ENCODE data around the gene PCSK4.
"Not testable (repeated sequence)": the region's sequence is repeated elsewhere in the genome, so short reads cannot be mapped to it uniquely, and the experiment has no call there.

Gene PCSK4

GRCh38 chr19:1487576-1488281 is 2.4 kb downstream of the PCSK4 start:
- no peak for DNase-seq (ENCODE audit: low spot score)

- no peak for DNase-seq (ENCODE audit: low spot score)
Measured at GRCh38 chr19:1486720-1487575, 3.2 kb downstream of the PCSK4 start.

GRCh38 chr19:1483979-1484428 is 6.1 kb downstream of the PCSK4 start:
- DNase-seq (ENCODE audit: low spot score), result no peak

GRCh38 chr19:1483131-1483978 is 6.8 kb downstream of the PCSK4 start:
- DNase-seq (ENCODE audit: low spot score), result no peak

GRCh38 chr19:1482361-1483130 is 7.6 kb downstream of the PCSK4 start:
- DNase-seq (ENCODE audit: low spot score), result no peak

GRCh38 chr19:1481893-1482360 is 8.2 kb downstream of the PCSK4 start:
- DNase-seq (ENCODE audit: low spot score), result no peak

- DNase-seq (ENCODE audit: low spot score), result no peak
Measured at GRCh38 chr19:1481224-1481892, 8.8 kb downstream of the PCSK4 start.

GRCh38 chr19:1478934-1479707 is 11.0 kb downstream of the PCSK4 start, which contains the start of gene C19orf25:
TSS of gene C19orf25 (minus strand) at chr19:1479215. CDS start at chr19:1478903, 312 bp downstream.
- DNase-seq (ENCODE audit: low spot score), result peak; percentile 95

- DNase-seq (ENCODE audit: low spot score), result not testable (repeated sequence)
Measured at GRCh38 chr19:1477056-1477455, 13.1 kb downstream of the PCSK4 start.

GRCh38 chr19:1475751-1476437 is 14.3 kb downstream of the PCSK4 start:
- no peak for DNase-seq (ENCODE audit: low spot score)

GRCh38 chr19:1474765-1475351 is 15.3 kb downstream of the PCSK4 start:
- DNase-seq (ENCODE audit: low spot score), result no peak

- no peak for DNase-seq (ENCODE audit: low spot score)
Measured at GRCh38 chr19:1474011-1474764, 16.0 kb downstream of the PCSK4 start.

GRCh38 chr19:1473085-1473851 is 16.9 kb downstream of the PCSK4 start:
- DNase-seq (ENCODE audit: low spot score), result no peak

GRCh38 chr19:1472231-1473084 is 17.7 kb downstream of the PCSK4 start:
- no peak for DNase-seq (ENCODE audit: low spot score)

- no peak for DNase-seq (ENCODE audit: low spot score)
Measured at GRCh38 chr19:1471515-1472160, 18.5 kb downstream of the PCSK4 start.
